GM10266 (cell line): ENCODE measurements around the gene MYRIP.

ENCODE experiments used
- DNase-seq: peaks from one replicate; pipeline ENCODE4 v3.0.0; 2012; ENCODE audit errors: extremely low spot score
- TF ChIP-seq, protein P1 (sequence below): IDR thresholded peaks from 2 replicates; pipeline ENCODE4 v1.5.1; 2012; ENCODE audit warnings: mild to moderate bottlenecking, low read depth; ENCODE audit not compliant: control insufficient read depth, insufficient read depth; ENCODE audit errors: missing control alignments

Gene MYRIP

GRCh38 chr3:40254491-40254890 lies 445.1 kb downstream of the MYRIP start:
- no peak for DNase-seq
- TF ChIP-seq, protein P1, sequence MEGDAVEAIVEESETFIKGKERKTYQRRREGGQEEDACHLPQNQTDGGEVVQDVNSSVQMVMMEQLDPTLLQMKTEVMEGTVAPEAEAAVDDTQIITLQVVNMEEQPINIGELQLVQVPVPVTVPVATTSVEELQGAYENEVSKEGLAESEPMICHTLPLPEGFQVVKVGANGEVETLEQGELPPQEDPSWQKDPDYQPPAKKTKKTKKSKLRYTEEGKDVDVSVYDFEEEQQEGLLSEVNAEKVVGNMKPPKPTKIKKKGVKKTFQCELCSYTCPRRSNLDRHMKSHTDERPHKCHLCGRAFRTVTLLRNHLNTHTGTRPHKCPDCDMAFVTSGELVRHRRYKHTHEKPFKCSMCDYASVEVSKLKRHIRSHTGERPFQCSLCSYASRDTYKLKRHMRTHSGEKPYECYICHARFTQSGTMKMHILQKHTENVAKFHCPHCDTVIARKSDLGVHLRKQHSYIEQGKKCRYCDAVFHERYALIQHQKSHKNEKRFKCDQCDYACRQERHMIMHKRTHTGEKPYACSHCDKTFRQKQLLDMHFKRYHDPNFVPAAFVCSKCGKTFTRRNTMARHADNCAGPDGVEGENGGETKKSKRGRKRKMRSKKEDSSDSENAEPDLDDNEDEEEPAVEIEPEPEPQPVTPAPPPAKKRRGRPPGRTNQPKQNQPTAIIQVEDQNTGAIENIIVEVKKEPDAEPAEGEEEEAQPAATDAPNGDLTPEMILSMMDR = no peak

- no peak for DNase-seq
- TF ChIP-seq, protein P1 = no peak
These were observed 445.5 kb downstream of the MYRIP start for GRCh38 chr3:40254891-40255290.

- DNase-seq = no peak
These were observed 446.1 kb downstream of the MYRIP start for GRCh38 chr3:40255532-40255931.

GRCh38 chr3:40258064-40258463 lies 448.7 kb downstream of the MYRIP start:
- TF ChIP-seq, protein P1 = no peak
- DNase-seq = no peak

More at GRCh38 chr3:40255532-40255931, 446.1 kb downstream of the MYRIP start:
- TF ChIP-seq, protein P1 = no peak

DNA sequence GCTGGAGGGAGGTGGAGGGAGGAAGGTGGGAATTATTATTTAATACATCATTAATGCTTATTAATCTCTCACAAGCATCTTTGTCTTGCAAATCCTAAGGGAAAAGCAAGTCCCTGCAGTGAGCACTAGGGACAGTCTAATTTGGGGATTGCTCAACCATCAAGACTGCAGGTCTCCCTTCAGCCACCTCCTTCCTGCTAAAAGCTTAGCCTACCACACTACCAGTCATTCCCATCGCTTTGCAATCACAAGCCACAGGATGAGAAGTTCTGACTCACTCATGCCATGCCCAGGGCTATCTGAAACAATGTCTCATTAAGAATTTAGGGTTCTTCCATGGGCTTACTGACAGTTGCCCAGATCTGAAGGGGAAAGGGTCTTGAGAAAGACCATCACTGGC lies 449.1 kb downstream of the MYRIP start:
- no peak for DNase-seq
- TF ChIP-seq, protein P1 = no peak

- TF ChIP-seq, protein P1 = no peak
- DNase-seq = no peak
These were observed 452.9 kb downstream of the MYRIP start for GRCh38 chr3:40262331-40262730.

- DNase-seq = no peak
- TF ChIP-seq, protein P1 = no peak
These were observed 455.0 kb downstream of the MYRIP start for GRCh38 chr3:40264451-40264850.
